Transverse colon (tissue), 4 donors: Measurements from ENCODE around the gene MAP2K6. TPM values are rescaled to one million over a fixed set of nuclear protein-coding genes. Genes with fewer than 3 reads are reported as not detected.

Experiments used
- DNase-seq: peaks from one replicate; pipeline ENCODE4 v3.0.0-alpha.2; 2019
- H3K27ac ChIP-seq, 4 donors: fragments of 200-600 bp; sonication (generic); 2 replicates each; pipeline ENCODE4 v1.5.1; 2016 to 2018; ENCODE audit warnings: inconsistent platforms in 4 of 4
- H3K27me3 ChIP-seq: fragments of 200-600 bp; sonication (generic); 2 replicates; pipeline ENCODE4 v1.5.1; 2017; ENCODE audit warnings: inconsistent platforms
- H3K36me3 ChIP-seq, 4 donors: fragments of 200-600 bp; sonication (generic); 2 replicates each; pipeline ENCODE4 v1.5.1; 2017 to 2019; ENCODE audit warnings: inconsistent platforms in 4 of 4
- H3K4me1 ChIP-seq, 4 donors: fragments of 200-600 bp; sonication (generic); 2 replicates each; pipeline ENCODE4 v1.5.1; 2017 to 2020; ENCODE audit warnings: inconsistent platforms in 4 of 4
- H3K4me3 ChIP-seq, 4 donors: fragments of 200-600 bp; sonication (generic); 1 replicate in 1 of 4; 2 replicates in 3 of 4; pipeline versions ENCODE4 v1.5.1 to v1.6.1; 2017 to 2019; ENCODE audit warnings: inconsistent platforms in 4 of 4
- H3K9me3 ChIP-seq, 2 donors: fragments of 200-600 bp; sonication (generic); 2 replicates each; pipeline ENCODE4 v1.5.1; 2017 to 2019; ENCODE audit warnings: inconsistent platforms in 2 of 2
- CTCF ChIP-seq, 5 experiments: fragments of 200-600 bp in 3 of 5; fragments of 450-650 bp in 2 of 5; sonication (generic) in 3 of 5; IDR thresholded peaks; 1 replicate in 2 of 5; 2 replicates in 3 of 5; pipeline ENCODE4 v1.5.1; 2016 to 2017; ENCODE audit warnings: antibody characterized with exemption in 5 of 5, inconsistent platforms in 3 of 5, mild to moderate bottlenecking in 2 of 5, moderate library complexity in 1 of 5
- EP300 ChIP-seq: sonication (generic); formaldehyde crosslinking; IDR thresholded peaks from one replicate; pipeline ENCODE4 v1.6.1; 2017; ENCODE audit warnings: antibody characterized with exemption, low read depth
- POLR2A ChIP-seq: fragments of 450-650 bp; IDR thresholded peaks from one replicate; pipeline ENCODE4 v1.6.1; 2016; ENCODE audit warnings: antibody characterized with exemption, mild to moderate bottlenecking, moderate library complexity
- POLR2AphosphoS5 ChIP-seq, 3 donors: sonication (generic); formaldehyde crosslinking; IDR thresholded peaks; one replicate each; pipeline ENCODE4 v1.6.1; 2016; ENCODE audit warnings: antibody characterized with exemption in 3 of 3
- WGBS, 2 donors: methylation state at CpG; one replicate each; pipeline ENCODE4 v1.1.5; 2018; ENCODE audit warnings: low coverage in 1 of 2; 5-methylcytosine and 5-hydroxymethylcytosine counted together
- in situ Hi-C, 4 donors: fragments of 200-750 bp; cut with MboI; loops; one replicate each; pipeline versions ENCODE4 v1.15.0 to v1.15.1; 2017; ENCODE audit warnings: low sequenced_read_pairs in 3 of 4, low pct_ligation_motif_present in 1 of 4, low pct_unique_long_range_greater_than_20kb in 1 of 4
- intact Hi-C: fragments of 100-400 bp; cut with DNase I; formaldehyde crosslinking; loops from one replicate; pipeline ENCODE4 v1.15.1; 2023; ENCODE audit warnings: low total_unique reads
- total RNA-seq, 4 donors: library from RNA; depleted of rRNA; stranded (reverse); fragments of >200 nt; gene quantifications; one replicate each; pipeline ENCODE4 v1.1.0, GENCODE V29; 2016

MAP2K6 gene
- total RNA-seq, 4 donors from 2014 or later, result 16.1 to 50.7 (median 45.8) TPM

GRCh38 chr17:69489313-69489712 is 74.8 kb downstream of the MAP2K6 start:
- no peak overlapping the region for H3K27ac ChIP-seq
- H3K9me3 ChIP-seq, result no peaks in the 10 kb centered on the region
- TF ChIP-seq EP300, result no peak
- no peak for TF ChIP-seq POLR2AphosphoS5 (IDR thresholded peaks at IDR 0.05)
- TF ChIP-seq POLR2A, result no peak
- TF ChIP-seq CTCF (IDR thresholded peaks at IDR 0.05), result no peak
- WGBS, 2 donors, result 94 to 96% methylated on average over 4 of the region's 4 CpGs
- in situ Hi-C loops (no loop called here), intact Hi-C loops (no loop called here)
- no peak for DNase-seq
- H3K4me1 ChIP-seq, result peaks cover 0 to 38% (median 19%) of the 10 kb centered on the region in 4 donors
- no peak overlapping the region for H3K4me3 ChIP-seq
- H3K27me3 ChIP-seq, result no peaks in the 10 kb centered on the region
- no peaks in the 10 kb centered on the region for H3K36me3 ChIP-seq

GRCh38 chr17:69492410-69493071 is 78.0 kb downstream of the MAP2K6 start:
- no peak overlapping the region for H3K27ac ChIP-seq
- no peak overlapping the region for H3K4me3 ChIP-seq
- H3K36me3 ChIP-seq, result no peaks in the 10 kb centered on the region
- H3K4me1 ChIP-seq, result peaks cover 0 to 10% (median 2%) of the 10 kb centered on the region in 4 donors
- H3K27me3 ChIP-seq, result no peaks in the 10 kb centered on the region
- no peak for DNase-seq
- intact Hi-C loops (no loop called here), in situ Hi-C loops (no loop called here)
- no peak for TF ChIP-seq EP300
- no peak for TF ChIP-seq CTCF (IDR thresholded peaks at IDR 0.05)
- TF ChIP-seq POLR2AphosphoS5 (IDR thresholded peaks at IDR 0.05), result no peak
- TF ChIP-seq POLR2A, result no peak
- no peaks in the 10 kb centered on the region for H3K9me3 ChIP-seq
- 65% methylated on average over 3 of the region's 3 CpGs; no CpG with 5 or more reads in 1 of the 2 donors for WGBS, 2 donors

GRCh38 chr17:69495787-69496186 is 81.3 kb downstream of the MAP2K6 start:
- Histone ChIP-seq H3K27me3 (no peaks in the 10 kb centered on the region), H3K36me3 (no peaks in the 10 kb centered on the region), H3K4me3 (no peak overlapping the region), H3K4me1 (peaks cover 3 to 34% (median 8%) of the 10 kb centered on the region in 4 donors), H3K9me3 (no peaks in the 10 kb centered on the region), H3K27ac (no peak overlapping the region)
- in situ Hi-C loops, result no loop called here
- 93 to 95% methylated on average over 4 to 5 of the region's 5 CpGs for WGBS, 2 donors
- intact Hi-C loops, result no loop called here
- no peak for DNase-seq
- TF ChIP-seq POLR2AphosphoS5 (IDR thresholded peaks at IDR 0.05), result no peak
- TF ChIP-seq EP300, result no peak
- no peak for TF ChIP-seq POLR2A
- TF ChIP-seq CTCF (IDR thresholded peaks at IDR 0.05), result no peak

DNA sequence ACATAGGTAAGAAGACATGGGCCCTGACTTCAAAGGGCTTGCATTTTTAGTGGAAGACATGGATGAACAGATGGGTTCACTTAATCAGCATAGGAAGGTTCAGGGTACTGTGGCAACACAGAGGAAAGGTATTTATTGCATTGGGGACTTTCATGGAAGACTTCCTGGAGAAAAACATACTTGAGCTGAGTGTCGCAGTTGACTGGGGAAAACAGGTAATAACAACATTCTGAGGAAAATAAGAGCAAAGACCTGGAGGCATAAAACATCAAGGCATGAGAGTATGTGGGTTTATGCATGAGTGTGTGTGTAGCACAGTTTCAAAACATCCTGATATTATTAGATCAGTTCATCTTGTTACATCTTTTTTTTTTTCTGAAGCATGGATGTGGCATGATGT is 82.7 kb downstream of the MAP2K6 start:
- Histone ChIP-seq H3K27ac (no peak overlapping the region), H3K4me3 (no peak overlapping the region), H3K27me3 (no peaks in the 10 kb centered on the region), H3K9me3 (no peaks in the 10 kb centered on the region), H3K4me1 (peaks cover 14 to 43% (median 17%) of the 10 kb centered on the region in 4 donors), H3K36me3 (no peaks in the 10 kb centered on the region)
- DNase-seq, result no peak
- intact Hi-C loops (no loop called here), in situ Hi-C loops (no loop called here)
- TF ChIP-seq CTCF (IDR thresholded peaks at IDR 0.05), result no peak
- TF ChIP-seq POLR2AphosphoS5 (IDR thresholded peaks at IDR 0.05), result no peak
- TF ChIP-seq POLR2A, result no peak
- TF ChIP-seq EP300, result no peak
- 83% methylated on average over 1 of the region's 1 CpG for WGBS, 2 donors
